ENCODE data around the gene TXN. TPM values are rescaled to one million over a fixed set of nuclear protein-coding genes. Genes with fewer than 3 reads are reported as not detected.

Gene TXN
- total RNA-seq, 4 donors from 2014 or later = 134 to 276 (median 142) TPM

- Histone ChIP-seq H3K36me3 (no peaks in the 10 kb centered on the region), H3K9me3 (no peaks in the 10 kb centered on the region), H3K27me3 (no peaks in the 10 kb centered on the region), H3K4me1 (no peaks in the 10 kb centered on the region), H3K27ac (no peak overlapping the region), H3K4me3 (no peak overlapping the region)
- 86 to 92% methylated on average over 3 of the region's 3 CpGs for WGBS, 2 donors (ENCODE audit: low coverage in 1 of 2)
- no peak for TF ChIP-seq CTCF (IDR thresholded peaks at IDR 0.05)
- no peak for TF ChIP-seq POLR2AphosphoS5 (IDR thresholded peaks at IDR 0.05)
- no peak for TF ChIP-seq POLR2A (IDR thresholded peaks at IDR 0.05)
- TF ChIP-seq EP300 (IDR thresholded peaks at IDR 0.05) = no peak
- ATAC-seq = no peak
Measured at GRCh38 chr9:110270211-110270995, 14.1 kb upstream of the TXN start.

- Histone ChIP-seq H3K27me3 (peaks cover 5% of the 10 kb centered on the region), H3K4me3 (no peak overlapping the region), H3K36me3 (no peaks in the 10 kb centered on the region), H3K27ac (no peak overlapping the region), H3K9me3 (no peaks in the 10 kb centered on the region), H3K4me1 (no peaks in the 10 kb centered on the region)
- ATAC-seq = no peak
- TF ChIP-seq CTCF (IDR thresholded peaks at IDR 0.05) = no peak
- TF ChIP-seq EP300 (IDR thresholded peaks at IDR 0.05) = no peak
- WGBS, 2 donors (ENCODE audit: low coverage in 1 of 2) = 17 to 50% methylated on average over 1 of the region's 1 CpG
Measured at GRCh38 chr9:110266795-110267194, 10.5 kb upstream of the TXN start.

GRCh38 chr9:110261632-110262031 lies 5.3 kb upstream of the TXN start:
- Histone ChIP-seq H3K27me3 (peaks cover 5% of the 10 kb centered on the region), H3K4me3 (no peak overlapping the region), H3K27ac (no peak overlapping the region), H3K4me1 (peaks cover 0 to 15% (median 0%) of the 10 kb centered on the region in 3 donors), H3K36me3 (no peaks in the 10 kb centered on the region), H3K9me3 (no peaks in the 10 kb centered on the region)
- WGBS, 2 donors (ENCODE audit: low coverage in 1 of 2) = 78% methylated on average over 5 of the region's 5 CpGs
- TF ChIP-seq POLR2AphosphoS5 (IDR thresholded peaks at IDR 0.05) = no peak
- TF ChIP-seq CTCF (IDR thresholded peaks at IDR 0.05) = no peak
- TF ChIP-seq EP300 (IDR thresholded peaks at IDR 0.05) = no peak
- no peak for TF ChIP-seq POLR2A (IDR thresholded peaks at IDR 0.05)
- ATAC-seq = no peak

GRCh38 chr9:110260911-110261310 lies 4.6 kb upstream of the TXN start:
- no peak for TF ChIP-seq POLR2AphosphoS5 (IDR thresholded peaks at IDR 0.05)
- TF ChIP-seq POLR2A (IDR thresholded peaks at IDR 0.05) = no peak
- 28 to 47% methylated on average over 4 of the region's 4 CpGs for WGBS, 2 donors (ENCODE audit: low coverage in 1 of 2)
- peaks cover 5% of the 10 kb centered on the region for H3K27me3 ChIP-seq
- no peaks in the 10 kb centered on the region for H3K36me3 ChIP-seq
- ATAC-seq = no peak
- H3K9me3 ChIP-seq = no peaks in the 10 kb centered on the region
- H3K27ac ChIP-seq = no peak overlapping the region
- H3K4me1 ChIP-seq = peaks cover 0 to 15% (median 0%) of the 10 kb centered on the region in 3 donors
- H3K4me3 ChIP-seq = no peak overlapping the region

- no peak for ATAC-seq
- TF ChIP-seq POLR2AphosphoS5 (IDR thresholded peaks at IDR 0.05) = no peak
- TF ChIP-seq POLR2A (IDR thresholded peaks at IDR 0.05) = no peak
- no peak for TF ChIP-seq CTCF (IDR thresholded peaks at IDR 0.05)
- TF ChIP-seq EP300 (IDR thresholded peaks at IDR 0.05) = no peak
- WGBS, 2 donors (ENCODE audit: low coverage in 1 of 2) = 86 to 94% methylated on average over 2 of the region's 2 CpGs
- no peaks in the 10 kb centered on the region for H3K9me3 ChIP-seq
- peaks cover 5% of the 10 kb centered on the region for H3K27me3 ChIP-seq
- H3K27ac ChIP-seq = no peak overlapping the region
- H3K36me3 ChIP-seq = no peaks in the 10 kb centered on the region
- H3K4me3 ChIP-seq = no peak overlapping the region
- peaks cover 0 to 22% (median 2%) of the 10 kb centered on the region in 3 donors for H3K4me1 ChIP-seq
Measured at GRCh38 chr9:110259566-110259965, 3.3 kb upstream of the TXN start.
